Coronary artery (tissue), 2 donors: ENCODE data around the gene CIT.

ENCODE experiments used
- DNase-seq: peaks from one replicate; pipeline ENCODE4 v3.0.0-alpha.2; 2017; ENCODE audit warnings: low spot score
- H3K27ac ChIP-seq, 2 donors: fragments of 200-600 bp; sonication (generic); one replicate each; pipeline ENCODE4 v1.5.1; 2016 to 2019
- H3K4me3 ChIP-seq: fragments of 200-600 bp; sonication (generic); 2 replicates; pipeline ENCODE4 v1.5.1; 2016; ENCODE audit warnings: mild to moderate bottlenecking, moderate library complexity
- CTCF ChIP-seq: fragments of 200-600 bp; sonication (generic); IDR thresholded peaks from one replicate; pipeline ENCODE4 v1.5.1; 2019; ENCODE audit warnings: antibody characterized with exemption

CIT gene

DNA sequence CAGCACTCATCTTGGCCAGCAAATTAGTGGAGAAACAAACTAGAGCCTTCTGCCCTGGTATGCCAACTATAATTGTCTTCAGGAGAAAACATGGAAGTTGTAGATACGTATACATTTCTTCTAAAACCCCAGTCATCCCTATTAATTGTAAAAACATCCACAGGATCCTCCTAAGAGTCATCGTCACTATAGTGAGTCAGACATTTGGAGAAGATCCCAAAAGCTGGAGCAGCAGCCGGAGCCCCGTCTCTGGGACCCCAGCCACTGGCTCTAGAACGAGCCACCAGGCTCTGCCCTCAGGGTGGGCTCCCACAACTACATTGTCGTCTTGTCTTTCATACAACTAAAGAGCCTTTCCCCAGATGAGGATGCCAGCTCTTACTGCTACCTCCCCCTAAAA, 193.7 kb downstream of the CIT start:
- no peak for TF ChIP-seq CTCF
- no peak for DNase-seq
- no peak overlapping the region for H3K4me3 ChIP-seq
- H3K27ac ChIP-seq = peak overlapping the region in 1 of 2 donors; percentile 73

DNA sequence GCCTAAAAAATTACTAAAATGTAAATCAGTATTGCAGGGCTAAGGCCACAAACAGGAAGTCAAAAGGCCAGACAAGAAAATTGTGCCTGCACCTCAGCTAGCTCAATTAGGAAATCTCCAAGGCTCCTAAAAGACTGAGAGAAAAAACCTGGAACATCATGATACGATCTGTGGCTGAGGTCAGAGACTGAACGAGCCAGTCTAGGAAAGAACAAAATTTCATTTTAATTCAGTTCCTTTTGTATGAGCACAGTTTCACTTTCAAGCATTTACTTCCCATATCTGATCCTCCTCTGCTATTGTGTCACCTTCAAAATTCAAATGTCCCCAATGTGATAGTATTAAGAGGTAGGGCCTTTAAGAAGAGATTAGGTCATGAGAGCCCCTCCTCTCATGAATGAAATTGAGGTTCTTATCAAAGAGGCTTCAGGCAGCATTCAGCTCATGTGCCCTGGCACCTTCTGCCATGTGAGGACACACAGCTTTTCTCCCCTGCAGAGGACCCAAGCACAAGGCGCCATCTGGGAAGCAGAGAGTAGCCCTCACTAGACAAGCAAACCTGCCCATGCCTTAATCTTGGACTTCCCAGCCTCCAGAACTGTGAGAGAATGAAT, 194.4 kb downstream of the CIT start:
- Histone ChIP-seq H3K4me3 (no peak overlapping the region), H3K27ac (peak overlapping the region in 1 of 2 donors; percentile 73)
- TF ChIP-seq CTCF = no peak
- no peak for DNase-seq

DNA sequence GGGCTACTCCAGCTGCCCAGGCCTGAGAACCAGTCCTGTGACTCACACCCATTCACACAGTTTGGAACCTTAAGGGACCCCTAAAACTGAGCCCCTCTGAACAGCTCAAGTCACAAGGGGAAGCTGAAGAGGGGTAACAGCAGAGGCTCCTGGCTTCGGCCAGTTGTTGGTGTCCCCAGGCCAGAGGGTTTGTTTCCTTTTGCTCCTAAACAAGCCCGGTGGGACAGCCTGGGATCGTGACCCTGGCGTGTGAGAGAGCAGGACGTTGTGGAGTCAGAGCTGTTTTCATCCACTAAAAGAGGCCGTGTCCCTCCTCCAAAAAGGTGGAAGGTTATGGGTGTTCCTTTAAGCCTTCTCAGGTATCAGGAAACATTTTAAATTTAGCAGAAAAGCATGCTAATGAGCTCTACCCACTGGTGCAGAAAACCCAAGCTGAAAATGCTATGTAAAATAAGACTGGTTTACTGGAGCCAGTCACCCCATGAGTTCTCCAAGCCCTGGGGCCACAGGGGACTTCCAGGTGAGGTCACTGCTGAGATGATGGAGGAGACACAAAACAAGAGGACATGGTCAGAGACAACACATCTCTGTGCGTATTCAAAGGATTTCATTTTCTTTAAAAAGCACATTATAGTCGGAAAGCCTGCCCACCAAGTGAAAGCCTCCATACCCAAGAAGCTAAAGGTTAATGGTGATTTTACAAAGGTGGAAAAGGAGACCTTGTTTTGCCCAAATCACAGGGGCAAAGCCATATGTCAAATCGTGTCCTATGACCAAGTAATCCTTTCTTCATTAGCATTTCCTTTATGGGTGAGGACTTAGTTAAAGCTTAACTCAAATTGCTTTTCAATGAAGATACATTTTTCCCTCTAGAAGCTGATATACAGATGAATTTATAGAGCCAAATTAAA, 195.1 kb downstream of the CIT start:
- no peak overlapping the region for H3K4me3 ChIP-seq
- TF ChIP-seq CTCF = no peak
- no peak for DNase-seq
- peak overlapping the region in 1 of 2 donors; percentile 51 for H3K27ac ChIP-seq

DNA sequence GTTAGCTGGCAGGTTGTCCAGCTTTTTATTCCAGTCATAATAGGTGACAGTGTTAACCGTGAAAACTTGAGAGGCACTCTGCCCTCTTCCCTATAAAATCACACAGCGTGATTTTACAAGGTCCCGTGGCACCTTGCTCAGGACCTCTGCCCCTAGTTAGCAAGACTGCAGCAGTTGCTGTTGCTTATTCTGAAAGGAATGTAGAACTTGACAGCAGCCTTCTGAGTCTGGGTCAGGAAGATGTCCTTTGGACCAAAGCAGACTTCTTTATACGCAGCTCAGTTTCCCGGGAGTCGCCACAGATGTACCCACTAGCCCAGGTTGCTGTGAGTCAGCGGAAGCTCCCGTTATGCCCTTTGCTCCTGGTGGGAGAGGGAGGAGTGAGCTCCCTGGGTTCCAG, 196.0 kb downstream of the CIT start:
- DNase-seq = no peak
- Histone ChIP-seq H3K27ac (no peak overlapping the region), H3K4me3 (no peak overlapping the region)
- no peak for TF ChIP-seq CTCF

DNA sequence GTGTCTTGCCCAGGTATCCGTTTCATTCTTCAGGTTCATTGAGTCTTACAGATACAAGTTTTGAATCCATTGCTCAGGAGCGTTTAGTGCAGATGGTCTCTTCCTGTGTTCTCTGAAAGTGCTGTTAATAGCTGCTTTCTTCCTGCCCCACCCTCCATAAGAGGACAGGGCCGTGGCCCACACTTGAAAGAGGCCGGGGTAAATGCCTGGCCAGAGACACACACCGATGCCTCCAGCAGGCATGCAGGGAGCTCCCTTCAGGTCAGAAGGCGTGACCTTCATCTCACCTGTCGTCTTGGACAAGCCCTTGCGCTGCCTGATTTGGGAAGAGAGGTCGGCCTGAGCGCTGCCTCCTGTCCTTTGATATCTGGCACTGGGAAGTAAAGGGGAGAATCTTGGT, 197.6 kb downstream of the CIT start:
- H3K4me3 ChIP-seq = no peak overlapping the region
- DNase-seq = no peak
- no peak for TF ChIP-seq CTCF
- H3K27ac ChIP-seq = no peak overlapping the region

DNA sequence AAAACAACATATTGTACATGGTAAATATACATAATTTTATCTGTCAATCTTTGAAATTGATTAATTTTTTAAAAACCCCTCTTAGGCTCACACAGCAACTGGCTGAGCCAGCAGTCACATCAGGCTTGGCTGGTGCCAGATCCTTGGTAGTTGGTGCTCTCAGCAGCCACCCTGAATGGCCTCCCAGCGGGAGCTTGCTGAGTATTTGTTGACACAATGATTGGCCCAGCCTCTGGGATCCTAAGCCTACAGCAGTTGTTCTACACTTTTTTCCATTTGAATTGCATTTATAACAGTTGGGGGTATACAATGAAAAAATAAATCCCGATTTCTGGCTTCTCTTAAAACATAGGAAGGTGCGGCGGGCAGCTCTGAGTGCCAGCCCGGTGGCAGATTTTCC, 198.0 kb downstream of the CIT start:
- H3K4me3 ChIP-seq = no peak overlapping the region
- no peak for TF ChIP-seq CTCF
- H3K27ac ChIP-seq = no peak overlapping the region
- no peak for DNase-seq

- Histone ChIP-seq H3K27ac (no peak overlapping the region), H3K4me3 (no peak overlapping the region)
- no peak for TF ChIP-seq CTCF
- no peak for DNase-seq
Measured at GRCh38 chr12:119678459-119678858, 198.7 kb downstream of the CIT start.
